T-helper 2 cell treated with Interferon-gamma antibody and Interleukin-4, amounts not matched to agents 5 μg/mL and 100 μg/mL, for 36 hours (primary cell): ENCODE data around the gene DPYSL5.

Experiments used
- DNase-seq: peaks from one replicate; pipeline ENCODE4 v3.0.0; 2021; ENCODE audit warnings: low spot score
- H3K27ac Mint-ChIP-seq: one replicate; pipeline ENCODE4 v1.8.0; 2021; ENCODE audit warnings: mild to moderate bottlenecking, mixed read lengths
- H3K27me3 Mint-ChIP-seq: one replicate; pipeline ENCODE4 v1.8.0; 2021; ENCODE audit warnings: low read depth, mixed read lengths
- H3K36me3 Mint-ChIP-seq: one replicate; pipeline ENCODE4 v1.8.0; 2021; ENCODE audit warnings: low read depth, mixed read lengths
- H3K4me1 Mint-ChIP-seq: one replicate; pipeline ENCODE4 v1.8.0; 2021; ENCODE audit warnings: low read depth, mixed read lengths
- H3K4me3 Mint-ChIP-seq: one replicate; pipeline ENCODE4 v1.8.0; 2022; ENCODE audit warnings: mild to moderate bottlenecking, moderate library complexity, mixed read lengths
- H3K9me3 Mint-ChIP-seq: one replicate; pipeline ENCODE4 v1.8.0; 2021; ENCODE audit warnings: mixed read lengths

Gene DPYSL5

DNA sequence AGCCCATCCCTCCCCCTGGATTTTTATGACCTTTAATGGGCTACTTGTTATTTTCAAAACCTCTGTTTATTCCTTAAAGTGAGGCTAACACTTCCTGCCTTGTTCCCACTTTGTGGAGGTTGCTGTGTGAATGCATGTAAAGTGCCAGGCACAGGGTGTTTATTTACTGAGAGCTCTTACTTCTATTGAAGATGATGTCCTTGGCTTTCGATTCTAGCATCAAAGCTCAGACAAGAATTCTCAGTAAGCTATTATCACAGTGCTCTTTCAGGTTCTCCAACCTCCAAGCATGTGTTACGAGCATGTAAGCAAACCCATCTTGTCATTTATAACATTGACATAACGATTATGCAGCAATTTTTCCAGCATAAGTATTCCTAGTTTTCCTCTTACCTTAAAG, 44.2 kb downstream of the DPYSL5 start:
- DNase-seq, result no peak
- Mint-ChIP-seq H3K4me3 (no peak overlapping the region), H3K4me1 (no peaks in the 10 kb centered on the region), H3K36me3 (no peaks in the 10 kb centered on the region), H3K9me3 (no peaks in the 10 kb centered on the region), H3K27ac (no peak overlapping the region), H3K27me3 (peaks cover 12% of the 10 kb centered on the region)

DNA sequence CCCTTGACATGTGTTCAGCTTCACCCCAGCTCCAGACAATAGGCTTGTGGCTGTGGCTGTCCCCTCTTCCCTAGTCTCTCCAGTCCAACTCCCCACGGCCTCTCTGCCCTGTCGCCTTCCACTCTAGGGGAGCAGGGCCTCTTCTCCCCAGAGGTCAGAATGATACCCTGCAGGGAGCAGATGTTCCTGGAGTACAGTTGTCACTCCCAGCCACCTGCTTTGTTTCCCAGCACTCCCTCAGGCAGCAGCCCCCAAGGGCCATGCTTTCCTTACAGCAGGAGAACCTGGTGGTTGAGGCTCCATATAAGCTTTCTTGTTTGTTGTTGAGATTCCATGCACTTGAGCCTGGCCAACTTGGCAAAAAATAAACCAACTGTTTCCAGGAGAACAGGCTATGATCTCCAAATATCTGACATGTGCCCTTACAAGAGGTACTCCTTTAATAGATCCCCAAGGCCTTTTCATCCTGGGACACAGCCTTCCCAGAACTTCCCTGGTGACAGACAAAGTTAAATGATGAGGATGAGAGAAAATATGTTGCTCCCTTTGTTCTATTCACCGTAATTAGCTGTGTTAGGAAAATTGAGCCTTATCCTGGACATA, 45.1 kb downstream of the DPYSL5 start:
- Mint-ChIP-seq H3K27ac (no peak overlapping the region), H3K9me3 (no peaks in the 10 kb centered on the region), H3K4me1 (no peaks in the 10 kb centered on the region), H3K27me3 (peaks cover 18% of the 10 kb centered on the region), H3K36me3 (no peaks in the 10 kb centered on the region), H3K4me3 (no peak overlapping the region)
- DNase-seq, result no peak

- no peaks in the 10 kb centered on the region for H3K4me1 Mint-ChIP-seq
- H3K27me3 Mint-ChIP-seq, result peaks cover 16% of the 10 kb centered on the region
- H3K9me3 Mint-ChIP-seq, result no peaks in the 10 kb centered on the region
- H3K27ac Mint-ChIP-seq, result no peak overlapping the region
- H3K4me3 Mint-ChIP-seq, result no peak overlapping the region
- no peak for DNase-seq
- no peaks in the 10 kb centered on the region for H3K36me3 Mint-ChIP-seq
These were observed 46.2 kb downstream of the DPYSL5 start for GRCh38 chr2:26894136-26894535.

GRCh38 chr2:26897807-26898479, 50.0 kb downstream of the DPYSL5 start:
- no peak overlapping the region for H3K4me3 Mint-ChIP-seq
- no peaks in the 10 kb centered on the region for H3K36me3 Mint-ChIP-seq
- no peak overlapping the region for H3K27ac Mint-ChIP-seq
- H3K4me1 Mint-ChIP-seq, result no peaks in the 10 kb centered on the region
- no peaks in the 10 kb centered on the region for H3K9me3 Mint-ChIP-seq
- H3K27me3 Mint-ChIP-seq, result peaks cover 14% of the 10 kb centered on the region
- DNase-seq, result no peak

GRCh38 chr2:26898480-26899078, 50.6 kb downstream of the DPYSL5 start:
- H3K9me3 Mint-ChIP-seq, result no peaks in the 10 kb centered on the region

GRCh38 chr2:26899500-26900164, 51.7 kb downstream of the DPYSL5 start:
- Mint-ChIP-seq H3K27me3 (peaks cover 12% of the 10 kb centered on the region), H3K36me3 (no peaks in the 10 kb centered on the region), H3K4me1 (no peaks in the 10 kb centered on the region), H3K9me3 (no peaks in the 10 kb centered on the region), H3K27ac (no peak overlapping the region), H3K4me3 (no peak overlapping the region)
- DNase-seq, result no peak

More at GRCh38 chr2:26898480-26899078, 50.6 kb downstream of the DPYSL5 start:
- no peak overlapping the region for H3K27ac Mint-ChIP-seq
- H3K36me3 Mint-ChIP-seq, result no peaks in the 10 kb centered on the region
- H3K4me1 Mint-ChIP-seq, result no peaks in the 10 kb centered on the region
- no peak for DNase-seq
- H3K4me3 Mint-ChIP-seq, result no peak overlapping the region
- peaks cover 14% of the 10 kb centered on the region for H3K27me3 Mint-ChIP-seq

- Mint-ChIP-seq H3K36me3 (no peaks in the 10 kb centered on the region), H3K27ac (no peak overlapping the region), H3K4me1 (no peaks in the 10 kb centered on the region), H3K9me3 (no peaks in the 10 kb centered on the region), H3K27me3 (peaks cover 12% of the 10 kb centered on the region), H3K4me3 (no peak overlapping the region)
- no peak for DNase-seq
These were observed 52.9 kb downstream of the DPYSL5 start for GRCh38 chr2:26900831-26901321.

DNA sequence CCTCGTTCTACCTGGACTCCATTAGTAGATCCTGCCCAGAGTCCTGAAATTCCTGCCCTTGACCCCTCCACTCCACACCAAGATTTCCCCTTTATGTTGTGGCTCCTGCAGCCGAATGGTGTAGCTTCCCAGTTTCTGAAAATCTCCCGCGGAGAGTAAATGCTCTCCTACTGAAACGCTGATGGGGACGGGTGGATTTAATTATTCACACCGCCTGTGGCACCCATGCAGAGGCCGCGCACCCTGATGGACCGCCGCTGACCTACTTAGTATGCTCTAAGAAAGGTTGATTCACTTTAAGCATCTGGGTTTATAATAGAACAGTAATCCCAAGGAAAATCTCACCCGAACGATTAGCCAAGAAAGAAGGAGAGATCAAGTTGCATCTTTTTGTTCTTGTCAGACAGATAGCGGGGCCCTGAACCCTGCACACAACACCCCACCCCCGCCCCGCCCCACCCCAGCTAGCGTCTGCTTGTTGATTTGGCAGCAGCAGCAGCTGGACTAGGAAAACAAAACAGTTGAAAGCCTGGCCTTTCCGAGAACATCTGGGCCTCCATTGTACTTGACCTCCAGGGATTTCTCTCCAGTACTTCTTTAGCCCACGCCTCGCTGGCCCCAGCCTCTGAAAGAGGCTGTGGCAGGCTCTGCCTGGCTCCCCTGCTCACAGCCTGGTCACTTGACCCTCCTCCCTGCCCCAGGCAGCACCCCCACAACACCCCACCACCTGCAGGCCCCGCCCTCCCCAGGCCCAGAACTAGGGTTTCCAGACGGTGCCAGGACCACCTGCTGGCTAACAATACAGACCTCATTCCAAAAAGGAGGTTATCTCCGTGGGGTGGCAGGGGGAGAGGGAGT, 53.6 kb downstream of the DPYSL5 start:
- no peak for DNase-seq
- H3K9me3 Mint-ChIP-seq, result no peaks in the 10 kb centered on the region
- no peak overlapping the region for H3K27ac Mint-ChIP-seq
- H3K4me1 Mint-ChIP-seq, result no peaks in the 10 kb centered on the region
- no peak overlapping the region for H3K4me3 Mint-ChIP-seq
- H3K36me3 Mint-ChIP-seq, result no peaks in the 10 kb centered on the region
- H3K27me3 Mint-ChIP-seq, result peaks cover 11% of the 10 kb centered on the region

DNA sequence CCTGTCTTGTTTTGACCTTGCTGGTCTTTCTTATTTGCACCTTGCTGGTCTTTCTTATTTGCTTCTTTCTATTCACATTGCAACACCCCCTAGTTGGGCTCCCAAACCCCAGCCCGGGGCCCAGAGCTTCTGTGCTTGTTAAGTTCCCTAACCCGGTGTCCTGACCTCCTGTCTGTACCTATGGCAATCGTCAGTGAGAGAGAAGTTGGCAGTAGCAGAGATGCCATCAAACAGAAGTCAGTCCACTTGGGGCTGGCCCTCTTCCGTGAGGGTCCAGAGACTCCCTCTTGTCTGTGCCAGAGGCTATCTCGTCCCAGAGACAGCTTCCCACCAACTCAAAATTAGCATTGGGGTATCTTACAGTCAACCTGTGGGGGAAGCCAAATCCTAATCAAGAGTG, 55.7 kb downstream of the DPYSL5 start:
- no peak for DNase-seq
- H3K4me1 Mint-ChIP-seq, result no peaks in the 10 kb centered on the region
- H3K9me3 Mint-ChIP-seq, result no peaks in the 10 kb centered on the region
- no peaks in the 10 kb centered on the region for H3K36me3 Mint-ChIP-seq
- H3K4me3 Mint-ChIP-seq, result no peak overlapping the region
- H3K27me3 Mint-ChIP-seq, result no peaks in the 10 kb centered on the region
- no peak overlapping the region for H3K27ac Mint-ChIP-seq

GRCh38 chr2:26904839-26905238, 56.9 kb downstream of the DPYSL5 start:
- H3K4me3 Mint-ChIP-seq, result no peak overlapping the region

GRCh38 chr2:26905341-26906198, 57.6 kb downstream of the DPYSL5 start:
- no peaks in the 10 kb centered on the region for H3K9me3 Mint-ChIP-seq
- H3K4me1 Mint-ChIP-seq, result no peaks in the 10 kb centered on the region
- H3K27ac Mint-ChIP-seq, result no peak overlapping the region
- peaks cover 9% of the 10 kb centered on the region for H3K27me3 Mint-ChIP-seq
- no peak for DNase-seq
- H3K36me3 Mint-ChIP-seq, result no peaks in the 10 kb centered on the region
- H3K4me3 Mint-ChIP-seq, result no peak overlapping the region

More at GRCh38 chr2:26904839-26905238, 56.9 kb downstream of the DPYSL5 start:
- Mint-ChIP-seq H3K36me3 (no peaks in the 10 kb centered on the region), H3K27me3 (peaks cover 4% of the 10 kb centered on the region), H3K27ac (no peak overlapping the region), H3K4me1 (no peaks in the 10 kb centered on the region), H3K9me3 (no peaks in the 10 kb centered on the region)
- no peak for DNase-seq

GRCh38 chr2:26907416-26907815, 59.5 kb downstream of the DPYSL5 start:
- peaks cover 15% of the 10 kb centered on the region for H3K27me3 Mint-ChIP-seq
- no peak for DNase-seq
- no peaks in the 10 kb centered on the region for H3K9me3 Mint-ChIP-seq
- no peaks in the 10 kb centered on the region for H3K36me3 Mint-ChIP-seq
- no peaks in the 10 kb centered on the region for H3K4me1 Mint-ChIP-seq
- no peak overlapping the region for H3K4me3 Mint-ChIP-seq
- H3K27ac Mint-ChIP-seq, result no peak overlapping the region

DNA sequence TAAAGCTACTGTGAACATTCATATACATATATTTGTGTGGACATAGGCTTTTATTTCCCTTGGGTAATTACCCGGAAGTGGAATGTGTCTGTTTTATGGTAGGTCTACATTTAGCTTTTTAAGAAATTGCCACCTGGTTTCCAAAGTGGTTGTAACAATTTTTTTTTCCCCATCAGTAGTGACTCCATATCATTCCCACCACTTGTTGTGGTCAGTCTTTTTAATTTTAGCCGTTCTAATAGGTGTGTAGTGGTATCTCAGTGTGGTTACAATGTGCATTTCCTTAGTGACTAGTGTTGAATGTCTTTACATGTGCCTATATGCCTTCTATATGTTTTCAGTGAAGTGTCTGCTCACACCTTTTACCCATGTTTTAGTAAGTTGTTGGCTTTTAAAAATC, 62.2 kb downstream of the DPYSL5 start:
- no peak for DNase-seq
- Mint-ChIP-seq H3K36me3 (no peaks in the 10 kb centered on the region), H3K27me3 (peaks cover 26% of the 10 kb centered on the region), H3K4me1 (no peaks in the 10 kb centered on the region), H3K27ac (no peak overlapping the region), H3K4me3 (no peak overlapping the region), H3K9me3 (no peaks in the 10 kb centered on the region)
